Measurements from ENCODE around the gene ARL2BP.

DNA sequence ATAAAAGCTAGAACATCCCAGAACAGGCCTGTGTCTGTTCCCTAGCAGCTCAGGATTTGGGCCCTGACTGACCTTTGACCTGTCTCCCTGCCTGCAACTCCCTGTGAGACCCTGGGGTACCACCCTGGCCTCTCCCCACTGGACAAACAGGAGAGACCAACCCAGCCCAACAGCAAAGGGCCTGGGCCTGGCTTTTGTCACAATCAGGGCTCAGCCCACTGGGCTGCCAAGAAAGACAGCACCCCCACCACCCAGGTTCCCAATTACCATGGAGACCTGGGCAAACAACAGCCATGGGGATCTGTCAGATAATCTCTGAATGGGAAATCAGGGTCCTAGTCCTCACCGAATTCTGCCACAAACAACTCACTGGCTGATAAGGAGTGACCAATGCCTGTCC is 28.3 kb downstream of the ARL2BP start:
- TF ChIP-seq SIN3A (IDR thresholded peaks at IDR 0.05; ENCODE audit: borderline replicate concordance, low read depth, low read length) (no peak), SP4 (CRISPR knock-in tag; IDR thresholded peaks at IDR 0.05) (no peak), SUZ12 (IDR thresholded peaks at IDR 0.05; ENCODE audit: low read depth, low read length) (no peak), AGO2 (optimal IDR thresholded peaks at IDR 0.05; ENCODE audit: low read depth, low read length) (no peak), TCF7 (IDR thresholded peaks at IDR 0.05; ENCODE audit: low read depth) (no peak), EZH2 (conservative IDR thresholded peaks at IDR 0.05; ENCODE audit: low read depth, low read length) (no peak), MXI1 (IDR thresholded peaks at IDR 0.05; ENCODE audit: borderline replicate concordance, low read depth, low read length) (no peak), SNAPC2 (CRISPR knock-in tag; IDR thresholded peaks at IDR 0.05) (no peak), HDAC2 (CRISPR knock-in tag; IDR thresholded peaks at IDR 0.05) (no peak), KLF16 (CRISPR knock-in tag; IDR thresholded peaks at IDR 0.05) (no peak), POLR2AphosphoS2 (IDR thresholded peaks at IDR 0.05; ENCODE audit: low read depth, low read length) (no peak), POLR2A (IDR thresholded peaks at IDR 0.05; ENCODE audit: insufficient read depth in 1 of 2, low read depth in 2 of 2, low read length in 2 of 2) (no peak)
- TF ChIP-seq, protein P1, sequence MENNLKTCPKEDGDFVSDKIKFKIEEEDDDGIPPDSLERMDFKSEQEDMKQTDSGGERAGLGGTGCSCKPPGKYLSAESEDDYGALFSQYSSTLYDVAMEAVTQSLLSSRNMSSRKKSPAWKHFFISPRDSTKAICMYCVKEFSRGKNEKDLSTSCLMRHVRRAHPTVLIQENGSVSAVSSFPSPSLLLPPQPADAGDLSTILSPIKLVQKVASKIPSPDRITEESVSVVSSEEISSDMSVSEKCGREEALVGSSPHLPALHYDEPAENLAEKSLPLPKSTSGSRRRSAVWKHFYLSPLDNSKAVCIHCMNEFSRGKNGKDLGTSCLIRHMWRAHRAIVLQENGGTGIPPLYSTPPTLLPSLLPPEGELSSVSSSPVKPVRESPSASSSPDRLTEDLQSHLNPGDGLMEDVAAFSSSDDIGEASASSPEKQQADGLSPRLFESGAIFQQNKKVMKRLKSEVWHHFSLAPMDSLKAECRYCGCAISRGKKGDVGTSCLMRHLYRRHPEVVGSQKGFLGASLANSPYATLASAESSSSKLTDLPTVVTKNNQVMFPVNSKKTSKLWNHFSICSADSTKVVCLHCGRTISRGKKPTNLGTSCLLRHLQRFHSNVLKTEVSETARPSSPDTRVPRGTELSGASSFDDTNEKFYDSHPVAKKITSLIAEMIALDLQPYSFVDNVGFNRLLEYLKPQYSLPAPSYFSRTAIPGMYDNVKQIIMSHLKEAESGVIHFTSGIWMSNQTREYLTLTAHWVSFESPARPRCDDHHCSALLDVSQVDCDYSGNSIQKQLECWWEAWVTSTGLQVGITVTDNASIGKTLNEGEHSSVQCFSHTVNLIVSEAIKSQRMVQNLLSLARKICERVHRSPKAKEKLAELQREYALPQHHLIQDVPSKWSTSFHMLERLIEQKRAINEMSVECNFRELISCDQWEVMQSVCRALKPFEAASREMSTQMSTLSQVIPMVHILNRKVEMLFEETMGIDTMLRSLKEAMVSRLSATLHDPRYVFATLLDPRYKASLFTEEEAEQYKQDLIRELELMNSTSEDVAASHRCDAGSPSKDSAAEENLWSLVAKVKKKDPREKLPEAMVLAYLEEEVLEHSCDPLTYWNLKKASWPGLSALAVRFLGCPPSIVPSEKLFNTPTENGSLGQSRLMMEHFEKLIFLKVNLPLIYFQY (CRISPR knock-in tag; IDR thresholded peaks at IDR 0.05; ENCODE audit: borderline replicate concordance), result no peak
- TF ChIP-seq, protein P2, sequence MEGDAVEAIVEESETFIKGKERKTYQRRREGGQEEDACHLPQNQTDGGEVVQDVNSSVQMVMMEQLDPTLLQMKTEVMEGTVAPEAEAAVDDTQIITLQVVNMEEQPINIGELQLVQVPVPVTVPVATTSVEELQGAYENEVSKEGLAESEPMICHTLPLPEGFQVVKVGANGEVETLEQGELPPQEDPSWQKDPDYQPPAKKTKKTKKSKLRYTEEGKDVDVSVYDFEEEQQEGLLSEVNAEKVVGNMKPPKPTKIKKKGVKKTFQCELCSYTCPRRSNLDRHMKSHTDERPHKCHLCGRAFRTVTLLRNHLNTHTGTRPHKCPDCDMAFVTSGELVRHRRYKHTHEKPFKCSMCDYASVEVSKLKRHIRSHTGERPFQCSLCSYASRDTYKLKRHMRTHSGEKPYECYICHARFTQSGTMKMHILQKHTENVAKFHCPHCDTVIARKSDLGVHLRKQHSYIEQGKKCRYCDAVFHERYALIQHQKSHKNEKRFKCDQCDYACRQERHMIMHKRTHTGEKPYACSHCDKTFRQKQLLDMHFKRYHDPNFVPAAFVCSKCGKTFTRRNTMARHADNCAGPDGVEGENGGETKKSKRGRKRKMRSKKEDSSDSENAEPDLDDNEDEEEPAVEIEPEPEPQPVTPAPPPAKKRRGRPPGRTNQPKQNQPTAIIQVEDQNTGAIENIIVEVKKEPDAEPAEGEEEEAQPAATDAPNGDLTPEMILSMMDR (CRISPR knock-in tag; IDR thresholded peaks at IDR 0.05), result no peak
